Progenitor cell of endocrine pancreas (in vitro differentiated cells): ENCODE results near the gene FAM163B. TPM values are rescaled to one million over a fixed set of nuclear protein-coding genes. Genes with fewer than 3 reads are reported as not detected.

Experiments
- DNase-seq: peaks from one replicate; pipeline ENCODE4 v3.0.0; 2021; ENCODE audit warnings: low spot score; ENCODE audit not compliant: unreplicated experiment
- H3K27ac Mint-ChIP-seq: 2 replicates; pipeline ENCODE4 v1.8.0; 2021; ENCODE audit warnings: mild to moderate bottlenecking, moderate library complexity, mixed read lengths
- H3K27me3 Mint-ChIP-seq: 2 replicates; pipeline ENCODE4 v1.8.0; 2021; ENCODE audit warnings: mixed read lengths
- H3K36me3 Mint-ChIP-seq: 2 replicates; pipeline ENCODE4 v1.8.0; 2022; ENCODE audit warnings: mixed read lengths; ENCODE audit not compliant: insufficient read depth
- H3K4me1 Mint-ChIP-seq: 2 replicates; pipeline ENCODE4 v1.8.0; 2021; ENCODE audit warnings: low read depth, mixed read lengths
- H3K4me3 Mint-ChIP-seq: 2 replicates; pipeline ENCODE4 v1.8.0; 2021; ENCODE audit warnings: low read depth, mild to moderate bottlenecking, moderate library complexity, mixed read lengths
- H3K9me3 Mint-ChIP-seq: 2 replicates; pipeline ENCODE4 v1.8.0; 2021; ENCODE audit warnings: low read depth, mixed read lengths
- CTCF ChIP-seq: fragments of 200-600 bp; sonication (generic); IDR thresholded peaks from one replicate; pipeline ENCODE4 v1.5.0; 2021; ENCODE audit warnings: antibody characterized with exemption, mild to moderate bottlenecking; ENCODE audit not compliant: unreplicated experiment
- total RNA-seq: library from RNA; stranded (reverse); gene quantifications from 2 replicates; pipeline ENCODE4 v1.2.1, GENCODE V29; 2021

Gene FAM163B
- total RNA-seq, 1 donor from 2014 or later, result not detected

GRCh38 chr9:133571896-133572595 lies 37.1 kb downstream of the FAM163B start:
- Mint-ChIP-seq H3K4me3 (no peak overlapping the region), H3K27me3 (peaks cover 18% of the 10 kb centered on the region), H3K4me1 (no peaks in the 10 kb centered on the region), H3K36me3 (no peaks in the 10 kb centered on the region), H3K9me3 (no peaks in the 10 kb centered on the region), H3K27ac (no peak overlapping the region)
- no peak for TF ChIP-seq CTCF
- no peak for DNase-seq

GRCh38 chr9:133571391-133571890 lies 37.7 kb downstream of the FAM163B start:
- Mint-ChIP-seq H3K36me3 (no peaks in the 10 kb centered on the region), H3K27me3 (peaks cover 12% of the 10 kb centered on the region), H3K27ac (no peak overlapping the region), H3K4me3 (no peak overlapping the region), H3K9me3 (no peaks in the 10 kb centered on the region), H3K4me1 (no peaks in the 10 kb centered on the region)
- no peak for TF ChIP-seq CTCF
- no peak for DNase-seq

- Mint-ChIP-seq H3K27ac (no peak overlapping the region), H3K4me3 (no peak overlapping the region), H3K9me3 (no peaks in the 10 kb centered on the region), H3K4me1 (no peaks in the 10 kb centered on the region), H3K27me3 (peaks cover 14% of the 10 kb centered on the region), H3K36me3 (no peaks in the 10 kb centered on the region)
- no peak for TF ChIP-seq CTCF
- no peak for DNase-seq
These were observed 38.5 kb downstream of the FAM163B start for GRCh38 chr9:133570691-133571080.

- DNase-seq, result no peak
- Mint-ChIP-seq H3K4me3 (no peak overlapping the region), H3K36me3 (no peaks in the 10 kb centered on the region), H3K27me3 (peaks cover 14% of the 10 kb centered on the region), H3K9me3 (no peaks in the 10 kb centered on the region), H3K27ac (no peak overlapping the region), H3K4me1 (no peaks in the 10 kb centered on the region)
- TF ChIP-seq CTCF, result no peak
These were observed 39.1 kb downstream of the FAM163B start for GRCh38 chr9:133569891-133570690.

GRCh38 chr9:133569121-133569785 lies 39.9 kb downstream of the FAM163B start:
- no peak for DNase-seq
- peaks cover 18% of the 10 kb centered on the region for H3K27me3 Mint-ChIP-seq
- no peaks in the 10 kb centered on the region for H3K36me3 Mint-ChIP-seq
- TF ChIP-seq CTCF, result no peak
- no peak overlapping the region for H3K4me3 Mint-ChIP-seq
- no peaks in the 10 kb centered on the region for H3K9me3 Mint-ChIP-seq
- H3K27ac Mint-ChIP-seq, result no peak overlapping the region
- no peaks in the 10 kb centered on the region for H3K4me1 Mint-ChIP-seq
